Liver (tissue), 3 donors: ENCODE results near the gene CSNK1G1.

Source experiments
- RAD21 ChIP-seq, 2 donors: IDR thresholded peaks; 2 replicates each; pipeline ENCODE4 v1.6.1; 2016; ENCODE audit warnings: antibody characterized with exemption in 2 of 2, mild to moderate bottlenecking in 2 of 2
- TF ChIP-seq, protein P1 (sequence below): fragments of 150-350 bp; IDR thresholded peaks from 2 replicates; pipeline ENCODE4 v1.5.1; 2017; ENCODE audit warnings: improper control_type of control experiment, low read depth, low read length; ENCODE audit not compliant: missing input control
- donor health status: healthy.
- donor health status: healthy.

DNA sequence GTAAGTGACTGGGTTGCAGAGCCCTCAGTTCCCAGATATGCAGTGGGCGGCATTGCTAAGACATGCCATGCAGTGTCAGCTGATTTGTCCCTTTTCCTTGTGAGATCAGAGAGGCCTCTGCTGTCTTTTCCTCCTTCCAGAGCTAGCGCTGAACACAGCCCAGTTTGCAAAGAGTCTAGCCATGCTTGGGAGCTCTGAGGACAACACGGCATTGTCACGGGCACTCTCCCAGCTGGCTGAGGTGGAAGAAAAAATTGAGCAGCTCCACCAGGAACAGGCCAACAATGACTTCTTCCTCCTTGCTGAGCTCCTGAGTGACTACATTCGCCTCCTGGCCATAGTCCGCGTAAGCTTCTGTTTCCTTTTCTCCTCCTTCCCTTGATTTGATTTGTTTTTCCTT, 224.4 kb downstream of the CSNK1G1 start:
- no peak for TF ChIP-seq RAD21 (IDR thresholded peaks at IDR 0.05)
- TF ChIP-seq, protein P1, sequence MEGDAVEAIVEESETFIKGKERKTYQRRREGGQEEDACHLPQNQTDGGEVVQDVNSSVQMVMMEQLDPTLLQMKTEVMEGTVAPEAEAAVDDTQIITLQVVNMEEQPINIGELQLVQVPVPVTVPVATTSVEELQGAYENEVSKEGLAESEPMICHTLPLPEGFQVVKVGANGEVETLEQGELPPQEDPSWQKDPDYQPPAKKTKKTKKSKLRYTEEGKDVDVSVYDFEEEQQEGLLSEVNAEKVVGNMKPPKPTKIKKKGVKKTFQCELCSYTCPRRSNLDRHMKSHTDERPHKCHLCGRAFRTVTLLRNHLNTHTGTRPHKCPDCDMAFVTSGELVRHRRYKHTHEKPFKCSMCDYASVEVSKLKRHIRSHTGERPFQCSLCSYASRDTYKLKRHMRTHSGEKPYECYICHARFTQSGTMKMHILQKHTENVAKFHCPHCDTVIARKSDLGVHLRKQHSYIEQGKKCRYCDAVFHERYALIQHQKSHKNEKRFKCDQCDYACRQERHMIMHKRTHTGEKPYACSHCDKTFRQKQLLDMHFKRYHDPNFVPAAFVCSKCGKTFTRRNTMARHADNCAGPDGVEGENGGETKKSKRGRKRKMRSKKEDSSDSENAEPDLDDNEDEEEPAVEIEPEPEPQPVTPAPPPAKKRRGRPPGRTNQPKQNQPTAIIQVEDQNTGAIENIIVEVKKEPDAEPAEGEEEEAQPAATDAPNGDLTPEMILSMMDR = no peak
